ENCODE data around the gene SLC38A10.

GRCh38 chr17:81239714-81240555 lies 55.2 kb downstream of the SLC38A10 start:
- TF ChIP-seq POLR2A (IDR thresholded peaks at IDR 0.05): no peak
- TF ChIP-seq CTCF (IDR thresholded peaks at IDR 0.05): no peak
- no peak for TF ChIP-seq POLR2AphosphoS5 (IDR thresholded peaks at IDR 0.05)
- no peak for TF ChIP-seq EP300 (IDR thresholded peaks at IDR 0.05)
